ENCODE data around the gene GRM7. TPM values are rescaled to one million over a fixed set of nuclear protein-coding genes. Genes with fewer than 3 reads are reported as not detected.

The GRM7 gene
- total and polyA plus RNA-seq, 9 of the 15 experiments (the other 6 are each of a cell fraction or from before 2014, with no cell fraction given) = not detected

- TF ChIP-seq ZNF609 (CRISPR knock-in tag; IDR thresholded peaks at IDR 0.05; ENCODE audit: borderline replicate concordance) (no peak), ELF1 (tag; IDR thresholded peaks at IDR 0.05) (no peak), ZBTB12 (CRISPR knock-in tag; IDR thresholded peaks at IDR 0.05) (peak; percentile 14; the same call in 1 of the 2 replicates), ZNF639 (CRISPR knock-in tag; conservative IDR thresholded peaks at IDR 0.05 in 1 of 2, IDR thresholded peaks at IDR 0.05 in 1 of 2) (0 out of 4 replicates have a peak, but pooled peaks of 1 of the 2 experiments have one; percentile 32), PCBP2 (IDR thresholded peaks at IDR 0.05; ENCODE audit: low read depth, low read length, poor library complexity, severe bottlenecking) (no peak), ZNF644 (tag; IDR thresholded peaks at IDR 0.05; ENCODE audit: low read depth) (peak; percentile 55; the same call in 1 of the 2 replicates), PRMT5 (CRISPR knock-in tag; IDR thresholded peaks at IDR 0.05) (no peak), ZNF449 (CRISPR knock-in tag; IDR thresholded peaks at IDR 0.05) (peak; percentile 53; the same call in 1 of the 2 replicates), CXXC5 (CRISPR knock-in tag; IDR thresholded peaks at IDR 0.05) (peak; percentile 42), HNRNPL (IDR thresholded peaks at IDR 0.05; ENCODE audit: low read depth, low read length) (no peak), ZNF79 (CRISPR knock-in tag; IDR thresholded peaks at IDR 0.05; ENCODE audit: low read depth) (peak; percentile 32; the same call in 1 of the 2 replicates), DMBX1 (CRISPR knock-in tag; IDR thresholded peaks at IDR 0.05; ENCODE audit: borderline replicate concordance) (no peak), ATF4 (CRISPR knock-in tag; IDR thresholded peaks at IDR 0.05) (no peak), POU5F1 (IDR thresholded peaks at IDR 0.05; ENCODE audit: borderline replicate concordance, low read depth, low read length, partially characterized antibody) (no peak), FOXJ3 (CRISPR knock-in tag; IDR thresholded peaks at IDR 0.05) (no peak), BACH1 (tag; IDR thresholded peaks at IDR 0.05) (0 out of 2 replicates have a peak, but pooled peaks have one; percentile 56)
Observed at GRCh38 chr3:7630351-7630911, 769.5 kb downstream of the GRM7 start (continued).

Measured in K562 (cell line).